Measurements from ENCODE around the gene ZNF138. TPM values are rescaled to one million over a fixed set of nuclear protein-coding genes. Genes with fewer than 3 reads are reported as not detected.
"Not testable (repeated sequence)": the region's sequence is repeated elsewhere in the genome, so short reads cannot be mapped to it uniquely, and the experiment has no call there.

The ZNF138 gene
- total RNA-seq, 1 donor from 2014 or later: 61.2 TPM

GRCh38 chr7:64774204-64774842 lies 19.9 kb upstream of the ZNF138 start:
- no peaks in the 10 kb centered on the region for H3K36me3 ChIP-seq
- no peak for DNase-seq (ENCODE audit: low spot score)
- H3F3A ChIP-seq (ENCODE audit: low read depth): no peaks in the 10 kb centered on the region
- peaks cover 29% of the 10 kb centered on the region for H3K9me3 Mint-ChIP-seq
- H3K79me2 ChIP-seq (ENCODE audit: low read depth): no peaks in the 10 kb centered on the region
- no peak overlapping the region for H3K4me2 ChIP-seq
- no peak overlapping the region for H3K27ac Mint-ChIP-seq
- no peaks in the 10 kb centered on the region for H3K27me3 ChIP-seq
- no peak overlapping the region for H3K4me3 ChIP-seq
- no peaks in the 10 kb centered on the region for H4K20me1 ChIP-seq (ENCODE audit: low read depth)
- H3K4me3 Mint-ChIP-seq: no peak overlapping the region
- no peaks in the 10 kb centered on the region for H3K4me1 Mint-ChIP-seq
- no peaks in the 10 kb centered on the region for H3K27me3 Mint-ChIP-seq (ENCODE audit: insufficient read depth, low read depth)
- no peak overlapping the region for H3K9ac ChIP-seq
- H3K4me1 ChIP-seq: no peaks in the 10 kb centered on the region
- peaks cover 27% of the 10 kb centered on the region for H3K9me3 ChIP-seq (ENCODE audit: low read depth)
- TF ChIP-seq, protein P1, sequence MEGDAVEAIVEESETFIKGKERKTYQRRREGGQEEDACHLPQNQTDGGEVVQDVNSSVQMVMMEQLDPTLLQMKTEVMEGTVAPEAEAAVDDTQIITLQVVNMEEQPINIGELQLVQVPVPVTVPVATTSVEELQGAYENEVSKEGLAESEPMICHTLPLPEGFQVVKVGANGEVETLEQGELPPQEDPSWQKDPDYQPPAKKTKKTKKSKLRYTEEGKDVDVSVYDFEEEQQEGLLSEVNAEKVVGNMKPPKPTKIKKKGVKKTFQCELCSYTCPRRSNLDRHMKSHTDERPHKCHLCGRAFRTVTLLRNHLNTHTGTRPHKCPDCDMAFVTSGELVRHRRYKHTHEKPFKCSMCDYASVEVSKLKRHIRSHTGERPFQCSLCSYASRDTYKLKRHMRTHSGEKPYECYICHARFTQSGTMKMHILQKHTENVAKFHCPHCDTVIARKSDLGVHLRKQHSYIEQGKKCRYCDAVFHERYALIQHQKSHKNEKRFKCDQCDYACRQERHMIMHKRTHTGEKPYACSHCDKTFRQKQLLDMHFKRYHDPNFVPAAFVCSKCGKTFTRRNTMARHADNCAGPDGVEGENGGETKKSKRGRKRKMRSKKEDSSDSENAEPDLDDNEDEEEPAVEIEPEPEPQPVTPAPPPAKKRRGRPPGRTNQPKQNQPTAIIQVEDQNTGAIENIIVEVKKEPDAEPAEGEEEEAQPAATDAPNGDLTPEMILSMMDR (IDR thresholded peaks at IDR 0.05): no peak
- no peak for TF ChIP-seq EZH2 (IDR thresholded peaks at IDR 0.05)
- no peak for TF ChIP-seq EZH2phosphoT487 (IDR thresholded peaks at IDR 0.05)
- H3K36me3 Mint-ChIP-seq: no peaks in the 10 kb centered on the region
- no peak overlapping the region for H3K27ac ChIP-seq
- H2AFZ ChIP-seq (replicated peaks): no peak overlapping the region

GRCh38 chr7:64775289-64775688 lies 18.9 kb upstream of the ZNF138 start:
- H3K79me2 ChIP-seq (ENCODE audit: low read depth): no peaks in the 10 kb centered on the region
- H3K27me3 ChIP-seq: no peaks in the 10 kb centered on the region
- Mint-ChIP-seq H3K9me3 (peaks cover 27% of the 10 kb centered on the region), H3K27me3 (ENCODE audit: insufficient read depth, low read depth) (no peaks in the 10 kb centered on the region), H3K36me3 (no peaks in the 10 kb centered on the region), H3K27ac (no peak overlapping the region), H3K4me1 (no peaks in the 10 kb centered on the region), H3K4me3 (no peak overlapping the region)
- H3K4me1 ChIP-seq: no peaks in the 10 kb centered on the region
- no peak overlapping the region for H2AFZ ChIP-seq (replicated peaks)
- no peak overlapping the region for H3K9ac ChIP-seq
- no peaks in the 10 kb centered on the region for H3K36me3 ChIP-seq
- no peak overlapping the region for H3K4me3 ChIP-seq
- no peaks in the 10 kb centered on the region for H3F3A ChIP-seq (ENCODE audit: low read depth)
- H3K4me2 ChIP-seq: no peak overlapping the region
- TF ChIP-seq, protein P1 (IDR thresholded peaks at IDR 0.05): no peak
- TF ChIP-seq EZH2phosphoT487 (IDR thresholded peaks at IDR 0.05): no peak
- TF ChIP-seq EZH2 (IDR thresholded peaks at IDR 0.05): no peak
- H3K9me3 ChIP-seq (ENCODE audit: low read depth): peaks cover 31% of the 10 kb centered on the region
- no peak overlapping the region for H3K27ac ChIP-seq
- DNase-seq (ENCODE audit: low spot score): no peak
- H4K20me1 ChIP-seq (ENCODE audit: low read depth): no peaks in the 10 kb centered on the region

DNA sequence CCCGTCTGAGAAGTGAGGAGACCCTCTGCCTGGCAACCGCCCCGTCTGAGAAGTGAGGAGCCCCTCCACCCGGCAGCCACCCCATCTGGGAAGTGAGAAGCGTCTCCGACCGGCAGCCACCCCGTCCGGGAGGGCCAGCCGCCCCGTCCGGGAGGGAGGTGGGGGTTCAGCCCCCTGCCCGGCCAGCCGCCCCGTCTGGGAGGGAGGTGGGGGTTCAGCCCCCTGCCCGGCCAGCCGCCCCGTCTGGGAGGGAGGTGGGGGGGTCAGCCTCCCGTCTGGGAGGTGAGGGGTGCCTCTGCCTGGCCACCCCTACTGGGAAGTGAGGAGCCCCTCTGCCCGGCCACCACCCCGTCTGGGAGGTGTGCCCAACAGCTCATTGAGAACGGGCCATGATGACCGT lies 9.4 kb upstream of the ZNF138 start:
- H3K4me3 ChIP-seq; H4K20me1 ChIP-seq (ENCODE audit: low read depth); H3K36me3 ChIP-seq; H3K27ac Mint-ChIP-seq; H3K79me2 ChIP-seq (ENCODE audit: low read depth); H3K36me3 Mint-ChIP-seq; H3F3A ChIP-seq (ENCODE audit: low read depth); H2AFZ ChIP-seq (replicated peaks); H3K4me1 Mint-ChIP-seq; H3K4me2 ChIP-seq; H3K27ac ChIP-seq; H3K9ac ChIP-seq; H3K4me1 ChIP-seq; H3K4me3 Mint-ChIP-seq; H3K27me3 ChIP-seq; DNase-seq (ENCODE audit: low spot score); H3K27me3 Mint-ChIP-seq (ENCODE audit: insufficient read depth, low read depth): not testable (repeated sequence)
- peaks cover 14% of the 10 kb centered on the region for H3K9me3 ChIP-seq (ENCODE audit: low read depth)
- peaks cover 38% of the 10 kb centered on the region for H3K9me3 Mint-ChIP-seq

GRCh38 chr7:64787295-64787694 lies 6.9 kb upstream of the ZNF138 start:
- DNase-seq (ENCODE audit: low spot score): no peak
- Histone ChIP-seq H3F3A (ENCODE audit: low read depth) (no peaks in the 10 kb centered on the region), H3K27me3 (no peaks in the 10 kb centered on the region), H3K4me1 (no peaks in the 10 kb centered on the region), H4K20me1 (ENCODE audit: low read depth) (no peaks in the 10 kb centered on the region), H2AFZ (replicated peaks) (no peak overlapping the region), H3K79me2 (ENCODE audit: low read depth) (no peaks in the 10 kb centered on the region), H3K4me3 (no peak overlapping the region), H3K9ac (no peak overlapping the region), H3K9me3 (ENCODE audit: low read depth) (peaks cover 14% of the 10 kb centered on the region), H3K36me3 (no peaks in the 10 kb centered on the region), H3K27ac (no peak overlapping the region), H3K4me2 (no peak overlapping the region)
- no peaks in the 10 kb centered on the region for H3K27me3 Mint-ChIP-seq (ENCODE audit: insufficient read depth, low read depth)
- no peak overlapping the region for H3K27ac Mint-ChIP-seq
- no peaks in the 10 kb centered on the region for H3K4me1 Mint-ChIP-seq
- H3K4me3 Mint-ChIP-seq: no peak overlapping the region
- no peak for TF ChIP-seq EZH2phosphoT487 (IDR thresholded peaks at IDR 0.05)
- TF ChIP-seq, protein P1 (IDR thresholded peaks at IDR 0.05): no peak
- TF ChIP-seq EZH2 (IDR thresholded peaks at IDR 0.05): no peak
- H3K36me3 Mint-ChIP-seq: no peaks in the 10 kb centered on the region
- H3K9me3 Mint-ChIP-seq: peaks cover 30% of the 10 kb centered on the region

DNA sequence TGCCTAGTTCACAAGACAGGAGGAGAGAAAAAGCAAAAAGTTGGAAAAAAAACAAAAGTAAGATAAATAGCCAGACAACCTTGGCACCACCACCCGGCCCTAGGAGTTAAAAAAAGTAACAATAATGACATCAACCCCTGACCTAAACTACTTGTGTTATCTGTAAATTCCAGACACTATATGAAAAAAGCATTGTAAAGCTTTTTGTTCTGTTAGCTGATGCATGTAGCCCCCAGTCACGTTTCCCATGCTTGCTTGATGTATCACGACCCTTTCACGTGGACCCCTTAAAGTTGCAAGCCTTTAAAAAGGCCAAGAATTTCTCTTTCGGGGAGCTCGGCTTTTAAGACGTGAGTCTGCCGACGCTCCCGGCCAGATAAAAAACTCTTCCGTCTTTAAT lies 5.0 kb upstream of the ZNF138 start:
- H3K36me3 ChIP-seq; H3K4me1 Mint-ChIP-seq; H3K4me3 Mint-ChIP-seq; H3K79me2 ChIP-seq (ENCODE audit: low read depth); H3K27ac Mint-ChIP-seq; H3K27me3 Mint-ChIP-seq (ENCODE audit: insufficient read depth, low read depth); H2AFZ ChIP-seq (replicated peaks); H3K4me1 ChIP-seq; H3K4me2 ChIP-seq; H3K27ac ChIP-seq; DNase-seq (ENCODE audit: low spot score); H4K20me1 ChIP-seq (ENCODE audit: low read depth); H3F3A ChIP-seq (ENCODE audit: low read depth); H3K27me3 ChIP-seq; H3K9ac ChIP-seq; H3K36me3 Mint-ChIP-seq; H3K4me3 ChIP-seq: not testable (repeated sequence)
- peaks cover 26% of the 10 kb centered on the region for H3K9me3 Mint-ChIP-seq
- H3K9me3 ChIP-seq (ENCODE audit: low read depth): peaks cover 14% of the 10 kb centered on the region
